ENCODE data around the gene GMCL1.

DNA sequence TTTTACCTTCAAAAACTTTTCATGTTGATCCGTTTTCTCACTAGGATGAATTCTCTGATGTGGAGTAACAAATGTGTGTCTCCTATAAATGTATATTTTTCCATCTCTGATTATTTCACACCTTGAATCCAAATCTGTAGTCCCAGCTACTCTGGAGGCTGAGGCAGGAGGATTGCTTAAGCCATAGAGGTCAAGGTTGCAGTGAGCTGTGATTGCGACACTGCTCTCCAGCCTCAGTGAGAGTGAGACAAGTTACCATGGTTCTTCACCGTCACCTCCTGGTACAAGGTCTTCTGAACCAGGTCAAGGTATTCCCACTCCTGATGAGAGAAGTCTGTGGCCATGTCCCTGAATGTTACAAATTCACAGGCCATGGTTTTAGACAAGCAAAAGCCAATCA, 15.1 kb downstream of the GMCL1 start:
- TF ChIP-seq, protein P1, sequence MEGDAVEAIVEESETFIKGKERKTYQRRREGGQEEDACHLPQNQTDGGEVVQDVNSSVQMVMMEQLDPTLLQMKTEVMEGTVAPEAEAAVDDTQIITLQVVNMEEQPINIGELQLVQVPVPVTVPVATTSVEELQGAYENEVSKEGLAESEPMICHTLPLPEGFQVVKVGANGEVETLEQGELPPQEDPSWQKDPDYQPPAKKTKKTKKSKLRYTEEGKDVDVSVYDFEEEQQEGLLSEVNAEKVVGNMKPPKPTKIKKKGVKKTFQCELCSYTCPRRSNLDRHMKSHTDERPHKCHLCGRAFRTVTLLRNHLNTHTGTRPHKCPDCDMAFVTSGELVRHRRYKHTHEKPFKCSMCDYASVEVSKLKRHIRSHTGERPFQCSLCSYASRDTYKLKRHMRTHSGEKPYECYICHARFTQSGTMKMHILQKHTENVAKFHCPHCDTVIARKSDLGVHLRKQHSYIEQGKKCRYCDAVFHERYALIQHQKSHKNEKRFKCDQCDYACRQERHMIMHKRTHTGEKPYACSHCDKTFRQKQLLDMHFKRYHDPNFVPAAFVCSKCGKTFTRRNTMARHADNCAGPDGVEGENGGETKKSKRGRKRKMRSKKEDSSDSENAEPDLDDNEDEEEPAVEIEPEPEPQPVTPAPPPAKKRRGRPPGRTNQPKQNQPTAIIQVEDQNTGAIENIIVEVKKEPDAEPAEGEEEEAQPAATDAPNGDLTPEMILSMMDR (conservative IDR thresholded peaks at IDR 0.05; ENCODE audit: low read depth in 2 of 2): no peak
- TF ChIP-seq EZH2 (IDR thresholded peaks at IDR 0.05; ENCODE audit: low read depth, unreplicated experiment): no peak
- TF ChIP-seq JUNB (IDR thresholded peaks at IDR 0.05; ENCODE audit: unreplicated experiment): no peak
- no peak for TF ChIP-seq CREB1 (CRISPR knock-in tag; IDR thresholded peaks at IDR 0.05; ENCODE audit: low read depth)
- TF ChIP-seq POLR2AphosphoS5 (IDR thresholded peaks at IDR 0.05; ENCODE audit: low read depth): no peak
- TF ChIP-seq, protein P2, sequence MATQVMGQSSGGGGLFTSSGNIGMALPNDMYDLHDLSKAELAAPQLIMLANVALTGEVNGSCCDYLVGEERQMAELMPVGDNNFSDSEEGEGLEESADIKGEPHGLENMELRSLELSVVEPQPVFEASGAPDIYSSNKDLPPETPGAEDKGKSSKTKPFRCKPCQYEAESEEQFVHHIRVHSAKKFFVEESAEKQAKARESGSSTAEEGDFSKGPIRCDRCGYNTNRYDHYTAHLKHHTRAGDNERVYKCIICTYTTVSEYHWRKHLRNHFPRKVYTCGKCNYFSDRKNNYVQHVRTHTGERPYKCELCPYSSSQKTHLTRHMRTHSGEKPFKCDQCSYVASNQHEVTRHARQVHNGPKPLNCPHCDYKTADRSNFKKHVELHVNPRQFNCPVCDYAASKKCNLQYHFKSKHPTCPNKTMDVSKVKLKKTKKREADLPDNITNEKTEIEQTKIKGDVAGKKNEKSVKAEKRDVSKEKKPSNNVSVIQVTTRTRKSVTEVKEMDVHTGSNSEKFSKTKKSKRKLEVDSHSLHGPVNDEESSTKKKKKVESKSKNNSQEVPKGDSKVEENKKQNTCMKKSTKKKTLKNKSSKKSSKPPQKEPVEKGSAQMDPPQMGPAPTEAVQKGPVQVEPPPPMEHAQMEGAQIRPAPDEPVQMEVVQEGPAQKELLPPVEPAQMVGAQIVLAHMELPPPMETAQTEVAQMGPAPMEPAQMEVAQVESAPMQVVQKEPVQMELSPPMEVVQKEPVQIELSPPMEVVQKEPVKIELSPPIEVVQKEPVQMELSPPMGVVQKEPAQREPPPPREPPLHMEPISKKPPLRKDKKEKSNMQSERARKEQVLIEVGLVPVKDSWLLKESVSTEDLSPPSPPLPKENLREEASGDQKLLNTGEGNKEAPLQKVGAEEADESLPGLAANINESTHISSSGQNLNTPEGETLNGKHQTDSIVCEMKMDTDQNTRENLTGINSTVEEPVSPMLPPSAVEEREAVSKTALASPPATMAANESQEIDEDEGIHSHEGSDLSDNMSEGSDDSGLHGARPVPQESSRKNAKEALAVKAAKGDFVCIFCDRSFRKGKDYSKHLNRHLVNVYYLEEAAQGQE (IDR thresholded peaks at IDR 0.05; ENCODE audit: unreplicated experiment): no peak
- TF ChIP-seq, protein P3, sequence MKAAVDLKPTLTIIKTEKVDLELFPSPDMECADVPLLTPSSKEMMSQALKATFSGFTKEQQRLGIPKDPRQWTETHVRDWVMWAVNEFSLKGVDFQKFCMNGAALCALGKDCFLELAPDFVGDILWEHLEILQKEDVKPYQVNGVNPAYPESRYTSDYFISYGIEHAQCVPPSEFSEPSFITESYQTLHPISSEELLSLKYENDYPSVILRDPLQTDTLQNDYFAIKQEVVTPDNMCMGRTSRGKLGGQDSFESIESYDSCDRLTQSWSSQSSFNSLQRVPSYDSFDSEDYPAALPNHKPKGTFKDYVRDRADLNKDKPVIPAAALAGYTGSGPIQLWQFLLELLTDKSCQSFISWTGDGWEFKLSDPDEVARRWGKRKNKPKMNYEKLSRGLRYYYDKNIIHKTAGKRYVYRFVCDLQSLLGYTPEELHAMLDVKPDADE (IDR thresholded peaks at IDR 0.05): no peak

All from GM23338 (cell line).